Measurements from ENCODE around the gene ZNF598.

GRCh38 chr16:1964506-1965395 is 44.9 kb downstream of the ZNF598 start, which contains the start of gene RPS2:
- TF ChIP-seq POLR2A (IDR thresholded peaks at IDR 0.05) (peak; percentile 97), CTCF (IDR thresholded peaks at IDR 0.05) (peak in 1 of 3 donors; percentile 21), POLR2AphosphoS5 (IDR thresholded peaks at IDR 0.05) (peak; percentile 99 to 100 (median 100))

Data from breast epithelium (tissue), 3 donors.